NCI-H345 (cell line): Measurements from ENCODE around the gene SDCCAG8.
"Not testable (repeated sequence)": the region's sequence is repeated elsewhere in the genome, so short reads cannot be mapped to it uniquely, and the experiment has no call there.

Experiments used
- DNase-seq: peaks from one replicate; lab custom pipeline; 2025; lab: John Stamatoyannopoulos, UW

The SDCCAG8 gene

DNA sequence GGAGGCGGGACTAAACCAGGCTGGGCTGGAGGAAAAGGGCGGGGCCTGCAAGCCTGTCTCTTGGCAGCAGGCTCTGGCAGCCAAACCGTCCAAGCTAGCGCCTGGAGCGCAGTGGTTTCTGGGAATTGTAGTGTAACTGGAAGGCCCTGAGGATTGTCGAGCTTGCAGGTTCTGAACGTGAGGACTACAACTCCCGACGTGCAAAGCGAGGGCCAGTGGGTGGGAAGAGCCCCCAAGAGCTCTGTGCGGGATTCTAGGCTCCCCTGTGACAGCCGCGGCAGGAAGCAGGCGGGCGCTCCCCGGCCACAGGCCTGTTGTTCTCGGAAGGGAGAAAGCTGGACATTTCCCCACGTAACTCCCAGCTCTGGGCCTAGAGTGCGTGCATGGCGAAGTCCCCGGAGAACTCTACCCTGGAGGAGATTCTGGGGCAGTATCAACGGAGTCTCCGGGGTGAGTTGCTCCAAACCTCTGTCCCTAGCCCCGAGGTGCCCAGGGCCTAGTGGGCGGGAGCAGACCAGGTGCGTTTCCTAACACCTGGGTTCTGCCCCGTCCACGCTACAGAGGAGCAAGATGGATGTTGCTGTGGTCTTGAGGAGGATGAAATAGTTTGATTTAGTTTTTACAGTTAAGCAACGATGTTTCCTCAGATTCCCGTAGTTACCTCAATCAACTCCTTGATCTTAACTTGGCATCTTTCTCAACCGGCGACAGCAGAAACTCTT, at the start of gene SDCCAG8:
TSS of gene SDCCAG8 (plus strand) at position 251 of the 722 bp plus-strand sequence. CDS start at position 384, 133 bp downstream.
- DNase-seq, result peak; percentile 99

DNA sequence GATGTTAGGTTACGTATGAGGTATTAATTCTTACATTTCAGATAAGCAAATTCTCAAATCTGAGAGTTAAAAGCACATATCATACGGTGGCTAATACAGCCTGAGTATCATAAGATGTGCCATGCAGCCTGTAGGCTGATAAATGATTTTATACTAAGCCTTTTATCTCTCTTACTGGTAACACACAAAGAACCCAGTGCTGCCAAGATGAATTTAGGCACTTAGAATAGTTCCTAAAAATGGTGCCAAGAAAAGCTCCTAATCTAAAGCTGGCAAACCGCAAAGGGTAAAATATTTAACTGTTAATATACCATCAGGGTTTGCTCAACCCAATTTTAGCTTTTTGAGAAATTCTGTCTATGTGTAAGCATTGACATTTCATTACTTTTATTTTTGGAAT, 43.9 kb upstream of the SDCCAG8 start:
- DNase-seq, result not testable (repeated sequence)

DNA sequence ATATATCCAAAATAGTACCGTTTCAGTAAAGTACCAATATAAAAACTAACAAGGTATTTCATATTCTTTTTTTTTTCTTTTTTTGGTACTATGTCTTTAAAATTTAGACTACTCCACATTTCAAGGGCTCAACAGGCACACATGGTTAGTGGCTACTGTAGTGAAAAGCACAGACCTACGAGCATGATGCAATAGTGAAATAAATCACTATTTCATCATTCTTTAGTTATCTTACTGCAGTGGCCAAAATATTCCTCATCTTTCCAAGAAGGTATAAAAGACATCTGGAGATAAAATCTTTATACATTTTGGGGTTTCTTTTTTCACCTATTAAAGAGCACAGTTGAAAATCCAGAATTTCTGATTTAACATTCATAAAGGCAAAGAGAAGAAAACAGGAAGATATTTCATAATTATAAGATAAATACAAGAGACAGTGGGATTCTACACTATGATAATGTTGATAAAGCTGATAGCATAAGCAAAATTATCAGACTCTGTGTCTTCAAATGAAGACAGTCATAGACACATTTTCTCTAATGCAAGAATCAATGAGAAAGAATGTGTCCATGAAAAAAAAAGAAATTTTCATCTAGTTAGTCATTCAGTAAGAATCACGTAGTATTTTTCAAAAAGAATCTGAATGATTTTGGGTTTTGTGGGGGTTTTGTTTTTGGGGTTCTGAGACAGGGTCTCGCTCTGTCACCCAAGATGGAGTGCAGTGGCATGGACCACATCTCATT, 42.6 kb upstream of the SDCCAG8 start:
- DNase-seq, result no peak

DNA sequence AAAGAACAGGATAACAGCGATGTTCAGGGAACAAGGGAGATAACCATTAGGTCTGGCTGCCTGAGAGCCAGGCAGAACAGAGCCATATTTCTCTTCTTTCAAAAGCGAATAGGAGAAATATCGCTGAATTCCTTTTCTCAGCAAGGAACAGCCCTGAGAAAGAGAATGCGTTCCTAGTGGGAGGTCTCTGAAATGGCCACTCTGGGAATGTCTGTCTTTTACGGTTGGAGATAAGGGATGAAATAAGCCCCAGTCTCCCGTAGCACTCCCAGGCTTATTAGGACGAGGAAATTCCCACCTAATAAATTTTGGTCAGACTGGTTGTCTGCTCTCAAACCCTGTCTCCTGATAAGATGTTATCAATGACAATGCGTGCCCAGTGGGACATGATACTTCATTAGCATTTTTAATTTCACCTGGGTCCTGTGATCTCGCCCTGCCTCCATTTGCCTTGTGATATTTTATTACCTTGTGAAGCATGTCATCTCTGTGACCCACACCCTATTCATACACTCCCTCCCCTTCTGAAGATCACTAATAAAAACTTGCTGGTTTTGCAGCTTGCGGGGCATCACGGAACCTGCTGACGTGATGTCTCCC, 40.5 kb upstream of the SDCCAG8 start:
- DNase-seq, result not testable (repeated sequence)

DNA sequence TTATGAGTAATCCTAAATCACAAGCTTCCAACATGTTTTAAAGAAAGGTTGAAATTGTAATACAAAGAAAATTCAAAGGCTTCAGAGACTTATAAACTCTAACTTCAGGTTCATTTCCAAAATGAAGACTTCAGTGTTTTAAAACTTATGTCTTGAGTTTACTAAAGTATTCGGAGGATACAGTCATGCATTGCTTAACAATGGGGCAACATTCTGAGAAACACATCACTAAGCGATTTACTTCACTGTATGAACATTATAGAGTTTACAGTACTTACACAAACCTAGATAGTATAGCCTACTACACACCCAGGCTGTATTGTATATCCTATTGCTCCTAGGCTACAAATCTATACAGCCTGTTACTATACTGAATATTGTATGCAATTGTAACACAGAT, 39.1 kb upstream of the SDCCAG8 start:
- no peak for DNase-seq

DNA sequence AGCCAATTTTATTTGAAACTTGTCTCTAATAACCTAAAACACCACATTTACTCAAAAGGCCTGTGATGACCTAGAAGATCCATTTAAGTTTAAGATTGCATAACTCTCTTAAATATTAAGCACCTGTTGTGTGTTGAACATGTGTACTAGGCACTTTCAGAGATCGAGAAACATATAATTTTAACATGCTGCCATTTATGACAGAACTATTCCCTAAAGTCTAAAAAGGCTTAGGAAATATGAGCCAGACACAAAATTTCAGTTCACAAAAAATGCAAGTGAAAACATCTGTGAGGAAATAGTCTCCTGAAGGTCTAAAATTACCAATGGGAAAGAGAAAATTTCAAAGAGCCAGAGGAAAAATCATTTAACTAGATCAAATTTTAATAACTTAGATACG, 38.5 kb upstream of the SDCCAG8 start:
- DNase-seq, result no peak

DNA sequence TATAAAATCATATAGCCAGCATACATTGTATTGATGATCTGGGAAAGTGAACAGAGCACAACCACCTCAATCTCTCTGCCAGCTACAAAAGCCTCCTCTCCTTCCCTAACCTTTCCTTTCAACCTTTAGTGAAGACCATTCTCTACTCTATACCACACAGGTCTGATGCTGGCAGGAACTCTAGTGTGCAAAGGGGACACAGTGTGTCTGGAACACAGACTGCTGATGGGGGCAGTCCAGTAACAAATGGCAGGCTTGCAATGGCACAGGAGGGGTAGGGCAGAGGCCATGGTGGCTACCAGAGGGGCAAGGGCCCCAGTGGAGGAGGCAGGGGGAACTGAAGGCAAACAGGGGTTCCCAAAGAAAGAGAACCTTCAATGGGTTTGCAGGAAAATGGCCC, 37.8 kb upstream of the SDCCAG8 start:
- no peak for DNase-seq

DNA sequence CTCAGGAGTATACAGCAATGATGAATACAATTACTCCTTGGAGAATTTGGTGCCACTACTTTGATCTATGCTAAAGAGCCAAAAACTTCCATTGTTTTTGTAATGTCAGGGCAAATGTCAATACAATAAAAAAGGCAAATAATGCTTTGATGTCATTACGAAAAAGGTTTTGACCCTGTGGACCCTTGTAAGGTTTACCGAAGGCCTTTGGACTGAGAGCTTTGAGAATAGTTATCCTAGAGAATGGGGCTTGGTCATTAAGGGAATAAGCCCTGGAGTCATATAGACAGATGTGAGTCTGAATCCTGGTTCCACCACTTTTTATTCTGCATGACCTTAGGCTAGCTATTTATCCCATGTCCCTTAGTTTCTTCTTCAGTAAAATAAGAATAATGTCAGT, 28.2 kb upstream of the SDCCAG8 start:
- no peak for DNase-seq

DNA sequence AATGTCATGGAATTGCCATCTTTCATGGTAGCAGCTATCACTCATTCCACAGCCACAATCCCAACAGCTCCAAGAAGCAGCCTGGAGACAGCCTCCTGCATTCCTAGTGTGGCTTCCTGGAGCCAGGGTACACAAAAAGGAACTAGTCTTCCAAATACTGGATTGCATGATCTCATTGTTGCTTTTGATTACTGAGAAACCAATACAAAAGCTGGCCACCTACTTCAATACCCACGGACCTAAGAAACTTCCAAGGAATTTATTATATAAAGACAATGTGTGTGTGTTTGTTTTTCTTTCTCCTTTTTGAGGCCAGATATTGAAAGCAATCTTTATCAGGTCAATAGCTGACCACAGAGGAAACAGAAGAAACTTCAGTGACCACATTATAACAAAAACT, 26.3 kb upstream of the SDCCAG8 start:
- no peak for DNase-seq

DNA sequence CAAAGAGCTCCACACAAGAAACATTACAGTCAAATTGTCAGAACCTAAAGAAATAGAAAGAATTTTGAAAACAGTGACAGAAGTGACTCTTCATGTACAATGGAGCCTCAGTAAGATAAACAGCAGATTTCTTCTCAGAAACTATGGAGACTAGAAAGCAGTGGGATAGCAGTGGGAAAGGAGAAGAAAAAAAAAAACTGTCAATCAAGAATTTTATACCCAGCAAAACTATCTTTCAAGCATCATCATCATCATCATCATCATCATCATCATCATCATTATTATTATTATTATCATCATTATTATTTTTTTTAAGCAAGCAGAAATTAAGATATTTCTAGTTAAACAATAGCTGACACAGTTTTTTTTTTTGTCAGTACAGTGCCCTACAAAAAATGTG, 24.9 kb upstream of the SDCCAG8 start:
- DNase-seq, result peak; percentile 27

DNA sequence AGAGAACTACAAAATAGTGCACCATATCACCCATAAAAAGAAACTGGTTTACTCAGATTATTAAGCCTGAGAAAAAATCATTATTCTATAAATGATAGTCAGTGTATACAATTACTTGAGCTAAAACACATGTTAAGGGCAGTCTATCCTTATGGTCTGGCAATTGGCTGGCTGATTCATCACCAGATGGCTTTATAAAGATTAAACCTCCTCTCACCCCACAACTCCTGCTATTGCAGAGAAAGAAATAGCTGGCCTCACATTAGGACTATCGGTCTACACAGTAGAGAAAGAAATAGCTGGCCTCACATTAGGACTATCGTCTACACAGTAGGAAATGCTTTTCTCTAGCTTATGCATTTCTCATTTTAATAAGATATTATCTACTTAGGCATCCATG, 21.9 kb upstream of the SDCCAG8 start:
- no peak for DNase-seq

DNA sequence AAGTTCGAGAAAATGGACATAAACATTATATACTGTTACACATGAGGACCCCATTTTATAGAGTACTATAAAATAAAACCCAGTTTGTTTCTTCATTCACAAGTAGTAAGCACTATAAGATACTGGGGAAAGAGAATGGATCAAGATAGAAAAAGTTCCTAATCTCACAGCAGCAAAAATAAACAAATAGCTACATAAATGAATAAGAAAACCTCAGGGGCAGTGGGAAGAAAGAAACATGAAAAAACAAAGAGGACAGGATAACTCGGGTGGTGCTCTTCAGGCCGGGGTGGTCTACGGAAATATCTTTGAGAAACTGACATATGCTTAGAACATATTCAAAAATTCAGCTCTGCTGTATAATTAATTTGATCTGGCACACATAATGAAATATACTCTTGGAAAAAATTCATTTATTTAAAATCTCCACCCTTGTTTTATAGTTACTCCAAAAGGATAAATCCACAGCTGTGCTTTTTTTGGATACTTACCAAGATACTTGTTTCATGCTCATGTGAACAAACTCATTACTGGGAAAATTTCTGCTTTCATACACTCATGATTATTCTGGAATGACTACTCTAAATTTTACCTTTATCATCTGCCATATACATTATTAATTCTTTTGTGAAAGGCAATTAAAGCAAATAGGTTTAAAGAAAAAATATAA, 20.7 kb upstream of the SDCCAG8 start:
- no peak for DNase-seq

DNA sequence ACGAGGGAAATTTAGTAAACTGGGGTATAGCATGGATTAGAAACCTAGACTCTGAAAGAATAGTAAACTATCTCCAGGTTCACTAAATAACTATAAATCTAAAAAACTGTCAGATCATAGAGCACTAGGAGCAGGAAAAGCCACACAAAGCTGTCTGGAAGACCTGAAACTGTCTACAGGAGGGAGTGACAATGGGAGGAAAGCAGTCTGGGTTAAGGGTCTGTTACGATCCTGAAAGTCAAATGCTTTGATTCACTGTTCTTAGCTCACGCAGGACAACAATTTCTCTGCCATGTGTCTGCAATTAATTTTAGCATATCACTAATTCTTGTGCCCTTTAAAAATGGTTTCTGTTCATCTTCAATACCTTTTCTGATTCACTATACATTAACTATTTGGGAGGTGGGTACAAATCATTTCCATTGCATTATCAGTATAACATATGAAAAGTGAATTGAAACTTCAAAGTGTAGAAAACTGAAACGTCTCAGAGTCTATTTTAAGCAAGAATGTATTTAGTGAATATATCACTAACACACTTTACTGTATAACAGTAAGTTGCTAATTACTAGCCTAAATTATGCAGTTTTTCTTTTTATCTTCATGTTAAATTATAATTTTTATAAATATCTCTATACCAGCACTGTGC, 19.1 kb upstream of the SDCCAG8 start:
- no peak for DNase-seq

DNA sequence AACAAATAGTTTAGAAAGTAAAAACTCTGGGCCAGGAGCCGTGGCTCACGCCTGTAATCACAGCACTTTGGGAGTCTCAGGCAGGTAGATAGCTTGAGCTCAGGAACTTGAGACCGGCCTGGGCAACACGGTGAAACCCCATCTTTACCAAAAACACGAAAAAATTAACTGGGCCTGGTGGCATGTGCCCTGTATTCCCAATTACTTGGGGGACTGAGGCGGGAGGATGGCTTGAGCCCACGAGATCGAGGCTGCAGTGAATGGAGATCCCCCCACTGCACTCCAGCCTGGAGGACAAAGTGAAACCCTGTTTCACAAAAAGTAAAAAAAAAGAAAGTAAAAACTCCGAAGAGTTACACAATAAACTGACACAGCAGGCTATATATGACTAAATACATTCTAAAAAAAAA, 11.4 kb upstream of the SDCCAG8 start:
- DNase-seq, result no peak

DNA sequence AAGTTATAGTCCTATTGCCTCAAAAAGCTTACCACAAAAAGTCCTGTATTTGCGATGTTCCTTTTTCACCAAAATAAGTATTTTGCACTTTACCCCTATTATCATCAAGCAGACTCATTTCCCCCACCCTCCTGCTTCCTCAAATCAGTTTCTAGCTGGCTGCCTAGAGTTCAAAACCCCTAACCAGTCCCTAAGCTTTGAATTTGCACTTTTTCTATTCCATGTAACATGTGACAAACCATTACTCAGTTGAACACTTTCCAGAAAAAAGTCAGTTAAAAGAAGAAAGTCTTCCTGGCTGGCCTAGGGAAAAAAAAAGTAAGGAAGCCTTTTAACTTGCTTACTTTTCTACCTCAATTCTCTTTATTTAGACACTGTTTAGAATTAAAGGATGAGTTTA, 8.9 kb upstream of the SDCCAG8 start:
- DNase-seq, result no peak

DNA sequence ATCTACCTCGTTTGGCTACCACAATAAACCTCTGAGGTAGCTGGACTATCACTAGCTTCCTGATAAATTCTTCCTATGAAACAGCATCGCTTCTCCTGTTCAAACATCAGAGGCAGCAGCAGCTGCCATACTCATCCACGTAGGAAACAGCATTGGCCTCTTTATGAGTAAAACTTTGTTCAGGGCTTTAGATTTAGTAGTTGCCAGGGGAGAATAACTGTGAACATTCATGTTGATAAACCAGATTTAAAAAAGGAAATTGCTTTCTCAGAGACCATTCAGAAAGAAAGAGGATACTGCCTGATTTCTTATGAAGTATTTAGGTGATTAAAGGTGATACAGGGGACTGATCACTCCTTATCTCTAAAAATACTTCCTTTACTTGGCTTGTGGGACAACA, 7.9 kb upstream of the SDCCAG8 start:
- no peak for DNase-seq

DNA sequence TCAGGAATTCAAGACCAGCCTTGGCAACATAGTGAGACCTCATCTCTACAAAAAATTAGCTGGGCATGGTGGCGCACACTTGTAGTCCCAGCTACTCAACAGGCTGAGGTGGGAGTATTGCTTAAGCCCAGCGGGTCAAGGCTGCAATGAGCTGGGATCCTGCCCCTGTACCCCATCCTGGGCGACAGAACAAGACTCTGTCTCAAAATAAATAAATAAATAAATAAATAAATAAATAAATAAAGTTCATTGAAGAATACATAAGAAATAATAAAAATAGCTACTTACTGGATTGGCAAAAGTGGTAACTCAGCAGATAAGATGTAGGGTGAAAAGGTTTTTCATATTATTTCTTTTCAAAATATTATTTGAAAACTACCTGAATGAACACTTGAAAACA, 6.6 kb upstream of the SDCCAG8 start:
- DNase-seq, result no peak

DNA sequence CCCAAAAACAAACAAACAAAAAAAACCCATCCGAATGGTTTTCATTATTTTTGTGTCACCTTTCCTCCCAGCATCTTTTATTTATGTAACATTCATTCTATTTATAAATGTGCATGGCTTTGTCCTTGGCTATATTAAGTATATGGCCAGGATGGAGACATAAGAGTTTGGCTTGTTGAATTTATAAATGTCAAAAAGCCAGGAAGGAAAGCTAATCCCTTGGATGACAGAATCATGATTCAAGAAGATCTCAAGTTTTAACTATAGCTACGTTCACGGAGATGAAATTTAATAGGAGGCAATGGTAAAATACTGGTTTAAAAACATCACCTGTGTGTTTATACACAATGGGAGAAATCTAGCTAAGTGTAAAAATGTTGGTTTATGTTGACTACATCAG, 5.7 kb upstream of the SDCCAG8 start:
- DNase-seq, result no peak

DNA sequence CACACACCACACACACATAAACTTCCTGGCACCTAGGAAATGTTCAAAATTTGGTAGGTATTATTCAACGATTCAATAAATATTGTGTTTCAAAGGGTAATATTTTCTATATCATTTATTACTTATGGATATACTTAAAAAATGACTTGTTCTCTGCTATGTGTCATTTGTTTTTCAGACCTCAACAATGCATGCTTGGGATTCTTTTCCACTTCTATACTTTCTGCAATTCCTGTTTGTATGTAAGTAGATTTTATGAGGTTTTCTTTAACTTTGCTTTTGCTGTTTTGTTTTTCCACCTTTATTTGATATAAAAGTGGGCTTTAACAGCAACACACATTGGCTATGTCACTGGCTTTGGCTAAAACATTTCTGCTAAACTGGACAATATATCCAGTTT, 4.3 kb upstream of the SDCCAG8 start:
- DNase-seq, result no peak

DNA sequence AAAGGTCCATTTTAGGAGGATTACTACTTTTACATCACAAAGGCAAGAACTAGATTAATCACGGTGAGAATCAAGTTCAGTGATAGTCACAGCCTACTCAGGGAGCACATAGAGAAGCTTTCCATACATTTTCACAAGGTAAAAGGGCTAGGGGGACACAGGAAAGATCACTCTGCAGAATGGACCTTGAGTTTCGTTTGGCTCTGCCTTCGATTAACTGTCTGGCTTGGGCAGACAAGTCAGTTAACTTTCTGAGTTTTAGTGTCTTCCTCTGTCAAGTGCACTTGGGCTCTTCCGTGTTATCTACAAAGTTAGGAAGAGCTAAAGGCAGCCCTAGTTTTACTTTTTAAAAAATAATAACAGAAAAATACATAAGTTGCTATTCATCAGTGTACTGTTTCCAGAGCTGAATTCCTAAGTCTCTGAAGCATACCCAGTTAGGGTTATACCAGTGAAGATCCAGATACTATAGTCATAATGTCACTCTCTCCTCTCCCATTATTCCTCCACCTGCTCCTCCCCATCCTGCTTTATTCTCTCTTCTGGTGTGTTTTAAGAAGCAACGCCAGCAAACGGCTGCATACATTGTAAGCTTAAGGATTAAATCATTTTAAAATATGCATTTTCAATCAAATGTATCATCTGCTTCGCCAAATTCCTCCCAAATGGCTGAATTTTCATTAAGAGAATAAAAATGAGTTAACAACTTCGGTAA, 2.5 kb upstream of the SDCCAG8 start:
- no peak for DNase-seq

DNA sequence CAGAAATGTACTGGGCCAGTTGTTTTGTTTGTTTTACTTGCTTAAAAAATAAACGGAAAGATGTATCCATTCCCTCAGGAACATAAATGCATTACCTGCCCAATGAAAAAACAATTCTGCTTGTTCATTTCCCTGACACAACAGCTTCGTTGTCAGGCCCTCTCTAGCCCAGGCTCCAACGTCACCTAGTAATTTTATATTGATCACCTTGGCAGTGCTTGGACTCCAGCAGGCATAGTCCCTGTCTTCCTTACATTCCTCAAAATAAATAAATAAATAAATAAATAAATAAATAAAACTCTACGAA, 2.0 kb upstream of the SDCCAG8 start:
- peak; percentile 57 for DNase-seq
